CD1c-positive myeloid dendritic cell (primary cell): ENCODE data around the gene CDS2.

Source experiments
- DNase-seq: peaks from one replicate; pipeline ENCODE4 v3.0.0-alpha.2; 2016; ENCODE audit errors: extremely low spot score

CDS2 gene

DNA sequence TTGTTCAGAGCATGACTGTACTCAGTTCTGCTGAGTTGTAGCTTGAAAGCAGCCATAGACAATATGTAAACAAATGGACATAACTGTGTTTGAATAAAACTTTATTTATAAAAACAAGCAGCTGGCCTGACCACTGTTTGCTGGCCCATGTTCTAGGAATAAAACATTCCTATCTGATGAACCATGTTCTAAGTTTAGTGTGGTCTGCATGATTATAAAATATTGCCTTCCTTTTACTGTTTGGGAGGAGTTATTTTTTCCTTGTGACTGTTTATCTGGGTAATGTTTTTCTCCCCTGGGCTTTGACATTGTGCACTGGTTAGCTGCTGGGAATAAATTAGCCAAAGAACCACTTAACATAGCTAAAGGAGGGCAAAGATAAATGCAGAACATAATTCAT, 55.1 kb downstream of the CDS2 start:
- DNase-seq = no peak

DNA sequence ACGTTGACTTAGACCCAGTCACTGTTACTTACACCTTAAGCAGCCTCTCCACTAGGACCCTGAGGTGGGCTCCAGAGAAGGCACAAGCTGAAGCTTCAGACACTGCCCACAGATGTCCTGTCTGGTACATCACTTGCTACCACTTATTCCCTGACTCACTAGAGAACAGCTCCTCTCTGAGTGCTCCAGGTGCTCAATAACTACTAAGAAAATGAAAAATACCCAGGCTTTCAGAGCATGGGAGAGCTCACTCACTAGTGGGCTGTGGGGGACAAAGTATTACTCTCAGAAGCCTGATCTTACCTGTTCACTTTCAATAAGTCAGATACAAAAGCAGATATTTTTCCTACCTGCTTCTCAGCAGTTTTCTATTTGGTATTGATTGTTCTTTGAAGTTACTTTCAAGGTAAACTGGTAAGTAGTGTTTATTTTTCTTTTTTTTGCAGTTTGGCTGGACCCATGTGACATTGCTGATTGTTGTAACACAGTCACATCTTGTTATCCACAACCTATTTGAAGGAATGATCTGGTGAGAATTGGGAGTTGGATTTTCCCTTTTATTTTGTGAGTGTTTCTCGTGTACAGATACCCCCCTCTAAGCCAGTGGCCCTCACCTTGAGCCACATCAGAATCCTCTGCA, 55.9 kb downstream of the CDS2 start:
- no peak for DNase-seq

DNA sequence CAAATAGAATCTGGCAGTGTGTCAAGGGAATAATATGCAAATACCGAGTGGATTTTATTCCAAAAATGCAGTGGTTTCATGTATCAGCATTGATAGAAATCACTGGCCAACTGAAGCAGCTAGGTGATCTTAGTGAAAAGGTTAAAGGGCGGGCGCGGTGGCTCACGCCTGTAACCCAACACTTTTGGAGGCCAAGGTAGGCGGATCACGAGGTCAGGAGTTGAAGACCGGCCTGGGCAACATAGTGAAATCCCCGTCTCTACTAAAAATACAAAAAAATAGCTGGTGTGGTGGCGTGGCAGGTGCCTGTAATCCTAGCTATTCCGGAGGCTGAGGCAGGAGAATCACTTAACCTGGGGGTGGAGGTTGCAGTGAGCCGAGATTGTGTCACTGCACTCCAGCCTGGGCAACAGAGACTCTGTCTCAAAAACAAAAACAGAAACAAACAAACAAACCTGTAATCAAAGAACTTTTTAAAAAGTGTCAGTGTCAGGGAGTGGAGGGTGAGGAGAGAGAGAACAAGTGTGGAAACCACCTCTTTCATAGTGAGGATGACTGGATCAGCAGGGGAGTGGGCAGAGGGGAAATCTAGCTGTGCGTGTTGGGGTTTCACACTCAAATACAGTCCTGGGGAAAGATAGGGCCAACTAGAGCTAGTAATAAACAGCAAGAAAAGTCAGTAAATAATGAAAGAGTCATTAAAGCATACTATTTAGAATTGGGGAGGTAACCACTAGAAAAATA, 57.1 kb downstream of the CDS2 start:
- no peak for DNase-seq

DNA sequence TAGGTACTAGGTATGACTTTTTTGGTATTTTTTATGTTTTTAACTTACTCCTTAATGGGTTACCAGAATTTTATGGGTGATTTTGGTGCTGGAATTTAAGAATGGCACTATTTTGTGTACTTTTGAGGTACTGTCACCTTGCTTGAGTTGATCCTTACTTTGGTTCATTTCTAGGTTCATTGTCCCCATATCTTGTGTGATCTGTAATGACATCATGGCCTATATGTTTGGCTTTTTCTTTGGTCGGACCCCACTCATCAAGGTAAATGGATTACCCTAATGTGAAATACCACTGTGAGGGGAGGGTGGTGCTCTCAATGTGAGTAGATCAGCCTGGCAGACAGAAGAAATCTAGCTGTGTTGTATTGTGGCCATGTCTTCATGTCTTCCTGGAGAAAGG, 57.9 kb downstream of the CDS2 start:
- no peak for DNase-seq

DNA sequence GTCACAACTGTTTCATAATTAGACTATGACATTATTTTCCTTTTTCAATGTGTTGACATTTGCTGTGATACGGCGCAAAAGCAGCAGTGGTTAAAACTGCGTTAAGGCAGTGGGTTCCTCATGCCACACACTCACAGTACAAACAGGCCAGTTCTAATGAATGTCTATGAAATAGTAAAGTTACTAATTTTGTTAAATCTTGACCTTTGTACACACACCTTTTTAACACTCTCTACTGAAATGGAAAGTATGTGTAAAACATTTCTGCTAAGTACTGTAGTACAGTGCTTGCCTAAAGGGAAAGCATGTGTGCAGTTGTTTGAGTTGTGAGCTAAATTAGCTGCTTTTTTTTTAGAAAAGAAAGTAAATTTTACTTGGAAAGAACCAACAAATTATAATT, 60.3 kb downstream of the CDS2 start:
- no peak for DNase-seq

DNA sequence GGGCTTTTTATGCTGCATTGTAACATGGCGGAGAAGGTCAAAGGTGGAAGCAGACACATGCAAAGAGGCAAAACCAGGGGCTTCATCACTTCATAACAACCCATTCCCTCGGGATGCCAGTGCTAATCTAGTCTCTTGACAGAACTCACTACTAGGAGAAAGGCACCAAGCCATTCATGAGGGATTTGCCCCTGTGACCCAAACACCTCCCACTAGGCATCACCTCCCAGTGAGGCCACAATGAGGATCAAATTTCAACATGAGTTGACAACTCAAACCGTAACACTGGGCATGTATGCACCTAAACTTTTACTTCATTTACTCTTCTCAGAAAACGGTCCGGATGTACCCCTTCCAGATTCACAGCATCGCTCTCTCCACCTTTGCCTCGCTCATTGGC, 61.9 kb downstream of the CDS2 start:
- DNase-seq = no peak

DNA sequence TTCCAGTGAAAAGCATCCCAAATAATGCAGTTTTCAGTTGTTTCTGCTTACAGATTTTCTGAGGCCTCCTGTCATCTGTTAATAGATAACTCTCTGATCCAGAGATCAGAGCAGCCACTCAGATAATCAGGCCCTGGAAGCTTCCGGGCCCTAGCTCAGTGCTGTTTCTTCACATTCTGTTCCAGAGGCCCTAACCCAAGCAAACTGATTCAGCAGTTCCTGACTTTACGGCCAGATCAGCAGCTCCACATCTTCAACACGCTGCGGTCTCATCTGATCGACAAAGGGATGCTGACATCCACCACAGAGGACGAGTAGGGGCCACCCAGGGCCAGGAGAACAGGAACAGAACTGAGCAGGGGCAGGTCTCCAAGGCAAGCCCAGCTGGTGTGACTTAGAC, 63.1 kb downstream of the CDS2 start:
- DNase-seq = no peak

DNA sequence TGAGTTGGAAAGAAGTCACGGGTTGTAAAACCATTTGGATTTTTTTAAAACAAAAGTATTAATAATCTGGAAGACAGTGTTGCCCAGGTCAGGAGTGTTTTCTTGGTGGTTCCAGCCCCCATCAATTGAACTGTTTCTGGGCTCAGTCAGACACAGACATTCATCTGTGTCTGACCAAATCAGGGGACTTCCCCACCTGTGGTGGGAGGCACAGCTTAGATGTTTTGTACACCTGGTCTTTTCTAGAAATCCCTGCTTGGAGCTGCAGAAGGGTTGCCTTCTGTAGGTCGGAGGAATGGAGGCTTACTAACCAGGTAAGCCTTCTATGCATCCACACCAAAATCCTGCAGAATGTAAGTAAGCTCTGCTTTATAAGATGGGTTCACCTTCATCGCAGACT, 63.6 kb downstream of the CDS2 start:
- no peak for DNase-seq

DNA sequence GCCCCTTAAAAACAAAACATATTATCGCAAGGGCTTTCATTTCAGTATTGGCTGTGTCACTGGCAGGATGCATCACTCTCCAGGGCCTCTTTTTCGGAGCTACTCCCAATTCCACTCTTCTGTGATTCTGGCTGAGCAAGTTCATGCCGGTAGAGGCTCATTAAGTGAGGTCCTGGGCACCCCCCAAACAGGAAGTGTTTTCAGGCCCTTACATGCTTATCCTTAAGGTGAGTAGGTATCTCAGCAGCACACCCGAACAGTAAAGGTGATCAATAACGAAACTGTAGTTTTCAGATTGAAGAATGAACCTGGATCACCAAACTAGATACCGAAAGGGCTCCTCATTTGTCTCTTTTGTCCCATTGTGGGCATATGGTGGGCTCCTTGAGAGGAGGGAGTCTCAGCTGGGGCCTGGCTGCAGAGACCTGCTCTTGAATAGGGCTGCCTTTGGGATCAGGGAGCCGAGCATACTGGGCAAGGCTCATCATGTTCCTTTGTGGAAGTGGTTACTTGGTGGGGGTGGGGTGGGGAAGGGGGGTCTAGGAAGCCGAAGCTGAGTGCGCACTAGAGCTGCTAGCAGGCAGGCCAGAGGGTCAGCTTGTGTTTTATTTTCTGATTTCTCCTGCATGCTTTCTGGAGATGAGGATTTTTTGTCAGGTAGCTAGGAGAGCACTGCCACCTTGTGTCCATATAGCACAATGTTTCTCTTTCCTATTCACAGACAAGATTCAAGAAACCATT, 65.2 kb downstream of the CDS2 start:
- DNase-seq = peak; percentile 77

DNA sequence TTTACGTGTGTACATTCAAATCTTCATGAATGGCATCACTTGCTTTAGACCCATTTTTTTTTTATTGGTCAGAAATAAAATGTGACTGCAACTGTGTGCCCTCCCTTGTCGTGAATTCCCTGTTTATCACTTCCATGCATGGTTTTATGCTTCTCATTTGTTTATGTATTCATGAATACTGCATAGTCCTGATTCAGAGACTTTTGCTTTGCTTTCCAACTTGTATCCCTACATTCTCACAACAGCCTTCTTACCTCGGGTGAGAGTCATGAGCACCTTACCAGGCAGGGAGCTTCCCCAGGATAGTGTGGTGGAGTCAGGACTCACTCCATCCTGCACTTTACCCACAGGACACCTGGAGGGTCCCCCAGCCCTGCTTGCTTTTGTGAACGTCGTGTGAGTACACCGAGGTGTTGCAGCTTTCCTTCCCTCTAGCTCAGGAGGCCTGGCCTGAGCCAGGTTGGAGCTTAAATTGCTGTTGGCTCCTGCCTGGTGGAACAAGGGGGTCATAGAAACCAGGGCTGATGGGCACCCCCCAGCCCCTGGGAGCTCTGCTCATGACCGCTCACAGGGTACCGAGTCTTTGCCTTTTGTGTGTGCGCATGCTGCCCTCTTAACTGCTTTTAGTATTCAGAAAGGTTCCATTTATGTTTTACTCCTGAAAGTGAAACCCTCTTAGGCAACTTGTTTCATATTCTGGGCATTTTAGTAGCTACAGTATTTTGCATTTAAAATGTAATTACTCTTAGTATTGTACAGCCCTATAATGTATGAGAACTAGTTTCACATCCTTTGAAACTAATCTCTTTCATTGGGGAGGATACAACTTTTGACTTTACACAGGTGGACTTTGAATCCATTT, 66.0 kb downstream of the CDS2 start:
- DNase-seq = no peak

DNA sequence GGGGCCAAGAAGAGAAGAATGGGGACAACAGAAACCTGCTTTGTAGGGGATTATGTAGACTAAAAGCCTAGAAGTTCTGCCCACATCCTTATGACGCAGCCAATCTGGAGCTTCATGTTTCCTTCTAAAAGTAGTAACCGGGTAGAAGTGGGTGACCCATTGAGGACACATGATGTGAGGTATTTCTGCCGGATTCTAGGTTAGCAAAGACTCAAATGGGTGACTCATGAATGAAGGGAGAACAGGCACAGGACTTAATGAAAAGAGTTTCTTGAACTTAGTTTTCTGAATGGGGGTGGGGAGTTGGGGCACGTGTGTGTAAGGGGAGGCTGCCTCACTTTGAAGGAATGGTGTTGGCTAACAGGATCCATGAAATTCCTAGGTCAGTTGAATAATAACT, 68.8 kb downstream of the CDS2 start:
- no peak for DNase-seq

DNA sequence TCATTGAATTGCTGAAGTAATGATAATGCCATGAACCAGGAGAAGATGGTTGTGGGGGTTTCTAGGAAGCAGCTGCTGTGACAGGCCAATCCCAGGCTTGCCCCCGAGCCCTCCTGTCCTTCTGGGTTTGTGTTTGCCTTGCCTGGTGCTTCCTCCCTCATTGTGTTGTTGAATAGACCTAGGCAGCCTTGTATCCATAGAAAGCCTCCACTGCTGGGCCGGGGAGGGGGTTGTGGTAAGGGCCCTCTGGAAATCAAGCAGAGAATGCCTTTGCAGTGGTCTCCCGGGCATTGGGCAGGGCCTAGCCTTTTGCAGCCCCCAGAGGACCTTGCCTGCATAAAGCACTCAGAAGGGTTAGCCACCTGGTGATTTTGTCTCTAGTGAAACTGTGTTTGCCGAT, 69.3 kb downstream of the CDS2 start:
- DNase-seq = no peak

DNA sequence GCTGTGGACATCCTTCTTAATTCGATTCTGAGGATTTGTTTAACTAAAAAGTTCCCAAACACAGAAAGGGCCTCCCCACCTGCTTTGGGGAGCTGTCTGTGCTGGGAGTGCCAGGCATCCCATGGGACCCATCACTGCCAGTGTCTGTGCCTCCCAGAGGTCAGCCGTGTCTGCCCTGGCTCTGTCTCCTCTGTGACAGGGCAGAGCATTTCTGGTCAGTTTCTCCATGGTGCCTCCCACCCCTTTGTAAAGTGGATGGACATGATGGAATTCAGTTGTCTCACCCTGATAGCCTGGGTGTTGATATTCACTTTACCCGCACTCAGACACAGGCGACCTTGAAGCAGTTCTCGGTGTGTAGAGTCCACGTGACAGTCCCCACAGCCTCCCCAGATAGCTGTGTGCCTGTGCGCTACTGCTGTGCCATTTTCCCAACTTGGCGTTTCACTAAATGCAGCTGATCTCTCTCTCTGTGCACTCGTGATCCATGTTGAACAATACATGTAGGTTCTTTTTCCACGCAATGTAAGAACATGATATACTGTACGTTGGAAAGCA, 70.5 kb downstream of the CDS2 start:
- DNase-seq = no peak

DNA sequence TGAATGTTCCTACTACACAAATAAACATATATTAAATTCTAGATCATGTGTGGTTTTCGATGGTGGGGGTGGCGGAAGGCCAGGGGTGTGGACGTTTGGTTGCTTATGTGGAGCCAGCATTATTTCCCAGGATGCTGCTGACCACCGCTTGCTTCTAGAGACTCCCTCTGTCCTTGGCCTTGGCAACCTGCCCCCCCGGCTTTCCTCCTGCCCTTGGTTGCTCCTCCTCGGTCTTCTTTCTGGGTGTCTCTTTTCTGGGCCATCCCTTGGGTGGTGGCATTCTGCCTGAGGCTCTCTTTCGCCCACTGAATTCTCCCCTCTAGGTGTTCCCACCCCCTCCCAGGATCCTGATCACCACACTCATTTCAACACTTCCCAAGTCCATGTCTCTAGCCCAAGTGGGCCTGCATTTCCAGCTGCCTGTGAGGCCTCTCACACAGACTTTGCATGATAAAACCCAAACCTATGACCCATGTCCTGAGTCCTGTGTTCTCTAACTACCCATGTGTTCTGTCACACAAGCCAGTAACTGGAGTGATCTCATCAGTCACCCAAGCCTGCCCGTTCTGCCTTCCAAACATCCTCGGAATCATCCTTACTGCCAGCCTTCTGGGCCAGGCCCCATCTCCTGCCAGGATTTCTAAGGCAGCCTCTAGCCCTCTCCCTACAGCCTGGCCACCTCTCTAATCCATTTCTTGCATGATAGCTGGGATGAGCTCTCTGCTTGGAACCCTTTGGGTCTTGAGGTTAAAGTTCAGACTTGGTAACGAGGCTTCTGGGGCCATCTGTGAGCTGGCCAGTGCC, 71.2 kb downstream of the CDS2 start:
- DNase-seq = no peak

DNA sequence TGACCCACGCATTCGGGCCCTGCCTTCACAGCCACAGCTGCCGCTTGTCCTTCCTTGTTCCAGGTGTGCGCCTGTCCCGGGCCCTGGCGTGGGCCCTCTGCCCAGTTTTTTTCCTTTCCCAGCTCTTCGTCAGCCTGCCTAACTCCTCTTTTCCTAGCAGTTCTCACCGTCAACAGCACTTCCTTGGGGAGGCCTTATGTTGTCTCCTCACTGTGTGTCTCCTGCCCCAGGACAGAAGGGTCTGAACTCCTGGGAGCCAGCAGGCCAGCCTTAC, 71.8 kb downstream of the CDS2 start:
- DNase-seq = no peak

DNA sequence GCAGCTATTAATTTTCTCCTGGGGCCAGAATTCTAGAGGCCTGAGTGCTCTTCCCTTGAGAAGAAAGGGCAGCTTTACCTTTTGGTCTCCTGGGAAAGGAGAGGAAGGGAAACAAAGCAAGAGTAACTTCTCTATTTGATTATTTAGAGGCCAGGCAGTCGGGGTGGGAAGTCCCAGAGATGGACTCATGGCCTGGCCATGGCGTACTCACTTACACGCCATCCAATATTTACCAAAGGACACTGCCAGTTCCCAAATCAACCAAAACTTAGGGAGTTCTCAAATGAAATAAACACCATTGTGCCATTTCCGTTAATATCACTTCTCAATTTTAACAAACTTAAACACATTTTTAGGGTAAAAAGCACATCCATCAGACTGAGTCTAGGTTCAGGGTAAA, 76.6 kb downstream of the CDS2 start:
- DNase-seq = no peak

DNA sequence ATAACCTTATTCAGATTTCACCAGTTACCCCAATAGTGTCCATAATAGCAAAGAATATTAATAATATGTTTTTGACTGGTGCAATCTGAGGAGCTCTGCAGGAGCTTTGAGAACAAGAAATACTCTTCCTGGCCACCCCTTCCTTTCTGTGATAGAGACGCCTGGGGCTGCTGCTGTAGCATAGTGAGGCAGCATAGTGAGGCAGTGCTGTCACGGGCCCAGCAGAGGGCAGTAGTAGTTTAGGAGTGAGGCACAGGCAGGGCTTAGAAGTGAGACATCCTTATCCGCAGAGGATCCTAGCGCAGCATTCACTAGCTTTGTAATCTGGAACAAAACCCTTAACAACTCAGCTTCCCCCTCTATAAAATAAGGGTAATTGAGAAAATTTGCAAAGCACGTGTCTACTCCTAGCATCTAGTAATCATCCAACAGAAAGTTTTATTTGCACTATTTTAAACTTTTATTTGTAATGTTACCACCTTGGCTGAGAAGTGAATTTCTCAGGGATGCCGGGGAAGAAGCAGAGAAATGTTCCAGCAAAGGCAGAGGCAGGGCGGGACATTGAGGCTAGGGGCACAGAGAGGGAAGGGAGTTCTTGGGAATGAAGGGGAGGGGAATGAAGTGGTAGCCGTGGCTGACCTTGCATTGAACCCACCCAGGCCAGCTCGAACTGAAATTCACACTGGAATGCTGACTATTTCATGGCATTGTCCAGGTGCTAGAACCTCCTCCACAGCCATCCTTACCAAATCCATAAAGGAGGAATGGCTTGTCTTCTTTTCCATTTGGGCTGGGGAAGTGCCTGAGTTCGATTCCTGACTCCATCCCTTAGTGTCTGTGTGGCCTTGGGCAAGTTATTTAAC, 78.8 kb downstream of the CDS2 start:
- DNase-seq = peak; percentile 77

DNA sequence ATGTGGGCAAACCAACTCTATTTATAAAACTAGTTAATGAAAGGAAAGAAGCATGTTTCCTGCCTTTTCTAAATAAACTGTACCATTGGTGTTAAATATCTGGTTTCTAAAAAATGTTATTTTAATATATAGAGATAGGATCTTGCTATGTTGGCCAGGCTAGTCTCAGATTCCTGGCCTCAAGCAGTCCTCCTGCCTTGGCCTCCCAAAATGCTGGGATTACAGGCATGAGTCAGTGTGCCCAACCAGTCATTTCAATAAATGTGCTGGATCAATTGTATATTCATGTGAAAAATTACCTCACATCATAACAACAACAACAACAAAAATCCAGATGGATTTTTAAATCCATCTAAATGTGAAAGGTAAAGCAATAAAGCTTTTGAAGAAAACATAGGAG, 80.3 kb downstream of the CDS2 start:
- DNase-seq = no peak

DNA sequence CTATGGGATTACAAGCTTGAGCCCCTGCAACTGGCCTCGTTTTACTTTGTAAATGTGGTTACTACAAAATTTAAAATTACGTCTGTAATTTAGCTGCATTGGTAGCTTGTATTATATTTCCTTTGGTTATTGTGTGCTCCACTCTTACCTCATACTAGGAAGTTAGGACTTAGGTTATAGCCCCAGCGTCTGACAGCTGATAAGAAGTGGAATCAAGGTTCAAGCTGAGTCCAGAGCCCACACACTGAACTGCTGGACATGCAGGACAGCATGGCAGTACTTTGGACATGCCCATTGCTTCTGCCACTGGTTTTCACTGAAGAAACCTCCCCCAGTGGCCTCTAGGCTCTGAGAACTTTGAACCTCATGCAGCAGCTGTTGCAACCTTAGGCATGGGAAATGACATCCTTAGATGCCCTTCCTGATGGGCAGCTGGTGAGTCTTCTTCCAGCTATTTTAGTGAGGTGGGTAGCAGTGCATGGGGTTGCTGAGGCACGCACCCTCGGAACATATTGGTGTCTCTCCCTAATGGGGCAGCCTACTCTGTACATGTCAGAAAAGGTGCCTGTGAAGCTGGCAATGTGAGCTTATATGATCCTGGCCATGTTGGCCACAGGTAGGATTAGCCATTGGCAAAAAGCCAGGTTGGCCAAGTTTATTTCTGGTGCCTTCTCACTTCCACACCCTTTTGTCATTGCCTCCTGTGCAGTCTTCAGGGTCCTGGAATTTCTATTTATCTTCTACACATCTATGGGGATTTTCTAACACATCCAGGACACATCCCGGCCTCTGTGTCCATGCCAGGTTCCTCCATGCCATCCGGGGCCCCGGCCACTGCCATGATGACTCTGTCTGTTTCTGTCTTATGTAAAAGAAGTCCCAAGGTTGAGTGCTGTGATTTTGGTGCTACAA, 85.3 kb downstream of the CDS2 start:
- DNase-seq = no peak
